Upper lobe of left lung (tissue), 4 donors: Measurements from ENCODE around the gene LSP1.

Experiments used
- POLR2A ChIP-seq, 4 donors: fragments of 450-650 bp; IDR thresholded peaks; one replicate each; pipeline ENCODE4 v1.5.1; 2016 to 2017; ENCODE audit warnings: antibody characterized with exemption in 4 of 4, mild to moderate bottlenecking in 2 of 4
- TF ChIP-seq, protein P1 (sequence below), 6 experiments: fragments of 450-650 bp in 4 of 6; fragments of 200-600 bp in 2 of 6; sonication (generic) in 2 of 6; IDR thresholded peaks; one replicate each; pipeline ENCODE4 v1.5.1; 2016 to 2019; ENCODE audit warnings: antibody characterized with exemption in 6 of 6

DNA sequence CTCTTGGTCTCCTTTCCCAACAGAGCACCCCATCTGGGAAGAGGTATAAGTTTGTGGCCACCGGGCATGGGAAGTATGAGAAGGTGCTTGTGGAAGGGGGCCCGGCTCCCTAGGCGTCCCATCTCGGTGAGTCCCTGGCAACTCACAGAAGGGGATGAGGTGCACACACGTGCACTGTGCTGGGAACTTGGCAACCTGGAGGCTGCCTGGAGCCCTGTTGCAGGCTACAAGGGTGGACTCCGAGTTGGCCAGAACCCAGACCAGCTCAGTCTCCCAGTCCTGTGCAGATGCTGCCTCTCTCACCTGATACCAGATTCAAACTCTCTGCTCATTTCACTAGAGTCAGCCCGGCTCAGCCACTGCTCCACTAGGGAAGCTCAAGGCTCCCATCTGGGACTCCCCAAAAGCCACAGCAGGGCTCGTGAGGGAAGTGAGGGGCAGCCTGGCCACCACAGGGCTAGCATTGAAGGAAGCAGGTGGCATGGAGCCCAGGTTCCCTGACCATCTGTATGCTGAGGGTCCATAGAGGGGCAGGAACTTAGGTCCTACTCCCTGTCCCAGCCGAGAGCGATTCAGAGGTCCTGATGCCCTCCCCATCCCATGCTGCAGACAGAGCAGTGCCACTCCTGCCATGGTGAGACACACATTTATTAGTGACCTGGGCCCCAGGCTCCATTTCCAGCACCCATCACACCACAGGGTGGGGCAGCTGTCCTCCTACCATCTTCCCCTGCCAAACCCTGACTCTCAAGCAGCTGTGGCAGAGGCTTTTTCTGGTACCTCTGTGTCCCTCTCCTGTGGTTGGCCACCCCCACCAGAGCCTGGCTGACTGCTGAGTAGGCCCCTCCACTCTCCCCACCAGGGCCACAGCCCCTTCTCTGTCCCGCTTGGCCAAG is 34.8 kb downstream of the LSP1 start:
- TF ChIP-seq, protein P1, sequence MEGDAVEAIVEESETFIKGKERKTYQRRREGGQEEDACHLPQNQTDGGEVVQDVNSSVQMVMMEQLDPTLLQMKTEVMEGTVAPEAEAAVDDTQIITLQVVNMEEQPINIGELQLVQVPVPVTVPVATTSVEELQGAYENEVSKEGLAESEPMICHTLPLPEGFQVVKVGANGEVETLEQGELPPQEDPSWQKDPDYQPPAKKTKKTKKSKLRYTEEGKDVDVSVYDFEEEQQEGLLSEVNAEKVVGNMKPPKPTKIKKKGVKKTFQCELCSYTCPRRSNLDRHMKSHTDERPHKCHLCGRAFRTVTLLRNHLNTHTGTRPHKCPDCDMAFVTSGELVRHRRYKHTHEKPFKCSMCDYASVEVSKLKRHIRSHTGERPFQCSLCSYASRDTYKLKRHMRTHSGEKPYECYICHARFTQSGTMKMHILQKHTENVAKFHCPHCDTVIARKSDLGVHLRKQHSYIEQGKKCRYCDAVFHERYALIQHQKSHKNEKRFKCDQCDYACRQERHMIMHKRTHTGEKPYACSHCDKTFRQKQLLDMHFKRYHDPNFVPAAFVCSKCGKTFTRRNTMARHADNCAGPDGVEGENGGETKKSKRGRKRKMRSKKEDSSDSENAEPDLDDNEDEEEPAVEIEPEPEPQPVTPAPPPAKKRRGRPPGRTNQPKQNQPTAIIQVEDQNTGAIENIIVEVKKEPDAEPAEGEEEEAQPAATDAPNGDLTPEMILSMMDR (IDR thresholded peaks at IDR 0.05): no peak
- no peak for TF ChIP-seq POLR2A (IDR thresholded peaks at IDR 0.05)
